Neural progenitor cell (in vitro differentiated cells): ENCODE measurements around the gene KCNQ1. TPM values are rescaled to one million over a fixed set of nuclear protein-coding genes. Genes with fewer than 3 reads are reported as not detected.

Experiments used
- DNase-seq: peaks from one replicate; pipeline ENCODE4 v3.0.0-alpha.2; 2016; ENCODE audit warnings: low spot score
- H2AFZ ChIP-seq: fragments of 200-600 bp; sonication (generic); replicated peaks from 2 replicates; pipeline ENCODE4 v1.6.1; 2016; ENCODE audit warnings: antibody characterized with exemption
- H3F3A ChIP-seq: fragments of 200-600 bp; sonication (generic); 2 replicates; pipeline ENCODE4 v1.6.1; 2016; ENCODE audit warnings: antibody characterized with exemption, low read depth
- H3K27ac ChIP-seq: fragments of 200-600 bp; sonication (generic); 2 replicates; pipeline ENCODE4 v1.5.1; 2016; ENCODE audit warnings: mild to moderate bottlenecking
- H3K27me3 ChIP-seq: fragments of 200-600 bp; sonication (generic); 2 replicates; pipeline ENCODE4 v1.6.1; 2016; ENCODE audit warnings: mild to moderate bottlenecking, moderate library complexity
- H3K36me3 ChIP-seq: fragments of 200-600 bp; sonication (generic); 2 replicates; pipeline ENCODE4 v1.5.1; 2016
- H3K4me1 ChIP-seq: fragments of 200-600 bp; sonication (generic); 2 replicates; pipeline ENCODE4 v1.6.1; 2016; ENCODE audit warnings: mixed run types
- H3K4me2 ChIP-seq: fragments of 200-600 bp; sonication (generic); 2 replicates; pipeline ENCODE4 v1.6.1; 2016
- H3K4me3 ChIP-seq: fragments of 200-600 bp; sonication (generic); 2 replicates; pipeline ENCODE4 v1.5.1; 2016
- H3K79me2 ChIP-seq: fragments of 200-600 bp; sonication (generic); 2 replicates; pipeline ENCODE4 v1.6.1; 2016; ENCODE audit warnings: low read depth
- H3K9ac ChIP-seq: fragments of 200-600 bp; sonication (generic); 2 replicates; pipeline ENCODE4 v1.6.1; 2016
- H3K9me3 ChIP-seq: fragments of 200-600 bp; sonication (generic); 2 replicates; pipeline ENCODE4 v1.5.1; 2016; ENCODE audit warnings: low read depth
- H4K20me1 ChIP-seq: fragments of 200-600 bp; sonication (generic); 2 replicates; pipeline ENCODE4 v1.6.1; 2016; ENCODE audit warnings: low read depth
- H3K27ac Mint-ChIP-seq: 3 replicates; pipeline ENCODE4 v1.8.0; 2021; ENCODE audit warnings: mixed read lengths
- H3K27me3 Mint-ChIP-seq: 2 replicates; pipeline ENCODE4 v1.8.0; 2022; ENCODE audit warnings: low read depth, mild to moderate bottlenecking, inconsistent platforms, moderate library complexity, mixed read lengths; ENCODE audit not compliant: insufficient read depth
- H3K36me3 Mint-ChIP-seq: 3 replicates; pipeline ENCODE4 v1.8.0; 2021; ENCODE audit warnings: mixed read lengths
- H3K4me1 Mint-ChIP-seq: 3 replicates; pipeline ENCODE4 v1.8.0; 2021; ENCODE audit warnings: mixed read lengths
- H3K4me3 Mint-ChIP-seq: 3 replicates; pipeline ENCODE4 v1.8.0; 2021; ENCODE audit warnings: mild to moderate bottlenecking, moderate library complexity, mixed read lengths
- H3K9me3 Mint-ChIP-seq: 3 replicates; pipeline ENCODE4 v1.8.0; 2020; ENCODE audit warnings: mixed read lengths
- EZH2 ChIP-seq: fragments of 200-600 bp; sonication (generic); IDR thresholded peaks from 2 replicates; pipeline ENCODE4 v1.6.1; 2017; ENCODE audit warnings: antibody characterized with exemption, mild to moderate bottlenecking, moderate library complexity
- EZH2phosphoT487 ChIP-seq: fragments of 200-600 bp; sonication (generic); IDR thresholded peaks from 2 replicates; pipeline ENCODE4 v1.6.1; 2017; ENCODE audit warnings: antibody characterized with exemption
- total RNA-seq: library from RNA; depleted of rRNA; stranded (reverse); fragments of >200 nt; gene quantifications from 2 replicates; pipeline ENCODE4 v1.2.3, GENCODE V29; 2015; ENCODE audit warnings: low replicate concordance
- TF ChIP-seq, protein P1 (sequence below): fragments of 200-600 bp; sonication (generic); IDR thresholded peaks from 2 replicates; pipeline ENCODE4 v1.5.1; 2017; ENCODE audit warnings: antibody characterized with exemption, mild to moderate bottlenecking

The KCNQ1 gene
- total RNA-seq, 1 donor from 2014 or later, result 0.11 TPM

- peaks cover 15% of the 10 kb centered on the region for H3K4me1 Mint-ChIP-seq
- Histone ChIP-seq H3K79me2 (no peaks in the 10 kb centered on the region), H3K4me1 (peaks cover 19% of the 10 kb centered on the region), H3K9me3 (no peaks in the 10 kb centered on the region), H4K20me1 (no peaks in the 10 kb centered on the region), H3F3A (no peaks in the 10 kb centered on the region), H3K27ac (no peak overlapping the region), H3K4me2 (no peak overlapping the region), H3K4me3 (no peak overlapping the region), H2AFZ (no peak overlapping the region), H3K36me3 (no peaks in the 10 kb centered on the region), H3K27me3 (peaks cover 70% of the 10 kb centered on the region), H3K9ac (no peak overlapping the region)
- H3K27ac Mint-ChIP-seq, result no peak overlapping the region
- TF ChIP-seq EZH2phosphoT487, result no peak
- TF ChIP-seq, protein P1, sequence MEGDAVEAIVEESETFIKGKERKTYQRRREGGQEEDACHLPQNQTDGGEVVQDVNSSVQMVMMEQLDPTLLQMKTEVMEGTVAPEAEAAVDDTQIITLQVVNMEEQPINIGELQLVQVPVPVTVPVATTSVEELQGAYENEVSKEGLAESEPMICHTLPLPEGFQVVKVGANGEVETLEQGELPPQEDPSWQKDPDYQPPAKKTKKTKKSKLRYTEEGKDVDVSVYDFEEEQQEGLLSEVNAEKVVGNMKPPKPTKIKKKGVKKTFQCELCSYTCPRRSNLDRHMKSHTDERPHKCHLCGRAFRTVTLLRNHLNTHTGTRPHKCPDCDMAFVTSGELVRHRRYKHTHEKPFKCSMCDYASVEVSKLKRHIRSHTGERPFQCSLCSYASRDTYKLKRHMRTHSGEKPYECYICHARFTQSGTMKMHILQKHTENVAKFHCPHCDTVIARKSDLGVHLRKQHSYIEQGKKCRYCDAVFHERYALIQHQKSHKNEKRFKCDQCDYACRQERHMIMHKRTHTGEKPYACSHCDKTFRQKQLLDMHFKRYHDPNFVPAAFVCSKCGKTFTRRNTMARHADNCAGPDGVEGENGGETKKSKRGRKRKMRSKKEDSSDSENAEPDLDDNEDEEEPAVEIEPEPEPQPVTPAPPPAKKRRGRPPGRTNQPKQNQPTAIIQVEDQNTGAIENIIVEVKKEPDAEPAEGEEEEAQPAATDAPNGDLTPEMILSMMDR, result no peak
- TF ChIP-seq EZH2, result no peak
- no peak overlapping the region for H3K4me3 Mint-ChIP-seq
- H3K36me3 Mint-ChIP-seq, result no peaks in the 10 kb centered on the region
- no peak for DNase-seq
- peaks cover 12% of the 10 kb centered on the region for H3K9me3 Mint-ChIP-seq
- H3K27me3 Mint-ChIP-seq, result no peaks in the 10 kb centered on the region
Observed at GRCh38 chr11:2552210-2552609, 107.4 kb downstream of the KCNQ1 start.

DNA sequence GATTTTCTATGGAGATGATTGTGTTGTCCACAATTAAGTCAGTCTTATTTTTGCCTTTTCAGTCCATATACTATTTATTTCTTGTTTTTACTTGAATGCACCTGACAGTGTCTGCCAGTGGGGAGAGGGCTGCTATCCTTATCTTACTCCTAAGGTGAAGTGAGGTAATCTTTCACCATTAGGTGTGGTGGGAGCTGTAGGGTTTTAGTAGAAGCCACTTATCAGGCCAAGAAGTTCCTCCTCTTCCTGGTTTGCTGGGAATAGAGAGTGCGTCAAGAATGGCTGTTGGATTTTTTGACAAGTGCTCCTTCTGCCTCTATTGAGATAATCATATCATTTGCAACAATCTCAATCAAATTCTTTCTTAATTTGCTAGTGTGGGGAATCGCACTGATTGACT is 108.4 kb downstream of the KCNQ1 start:
- Histone ChIP-seq H3K4me3 (no peak overlapping the region), H3K36me3 (no peaks in the 10 kb centered on the region), H3K9ac (no peak overlapping the region), H3K4me1 (peaks cover 19% of the 10 kb centered on the region), H3K9me3 (no peaks in the 10 kb centered on the region), H3K4me2 (no peak overlapping the region), H3K27me3 (peaks cover 60% of the 10 kb centered on the region), H2AFZ (no peak overlapping the region), H3K27ac (no peak overlapping the region), H4K20me1 (no peaks in the 10 kb centered on the region), H3F3A (no peaks in the 10 kb centered on the region), H3K79me2 (no peaks in the 10 kb centered on the region)
- Mint-ChIP-seq H3K27me3 (no peaks in the 10 kb centered on the region), H3K9me3 (peaks cover 12% of the 10 kb centered on the region), H3K36me3 (no peaks in the 10 kb centered on the region), H3K4me3 (no peak overlapping the region), H3K27ac (no peak overlapping the region), H3K4me1 (peaks cover 15% of the 10 kb centered on the region)
- no peak for DNase-seq
- TF ChIP-seq EZH2 (no peak), EZH2phosphoT487 (no peak)
- TF ChIP-seq, protein P1, result no peak

GRCh38 chr11:2553886-2554285 is 109.1 kb downstream of the KCNQ1 start:
- Histone ChIP-seq H3F3A (no peaks in the 10 kb centered on the region), H3K4me3 (no peak overlapping the region), H3K4me1 (peaks cover 19% of the 10 kb centered on the region), H3K27ac (no peak overlapping the region), H3K9me3 (no peaks in the 10 kb centered on the region), H3K4me2 (peak overlapping the region; percentile 54), H3K36me3 (no peaks in the 10 kb centered on the region), H4K20me1 (no peaks in the 10 kb centered on the region), H2AFZ (peak overlapping the region; percentile 40), H3K79me2 (no peaks in the 10 kb centered on the region), H3K9ac (no peak overlapping the region), H3K27me3 (peaks cover 53% of the 10 kb centered on the region)
- peak overlapping the region; percentile 58 for H3K27ac Mint-ChIP-seq
- peaks cover 15% of the 10 kb centered on the region for H3K4me1 Mint-ChIP-seq
- no peak for DNase-seq
- no peaks in the 10 kb centered on the region for H3K36me3 Mint-ChIP-seq
- TF ChIP-seq, protein P1, result no peak
- TF ChIP-seq EZH2 (no peak), EZH2phosphoT487 (no peak)
- H3K4me3 Mint-ChIP-seq, result no peak overlapping the region
- H3K9me3 Mint-ChIP-seq, result peaks cover 12% of the 10 kb centered on the region
- no peaks in the 10 kb centered on the region for H3K27me3 Mint-ChIP-seq
